K562 (cell line): Measurements from ENCODE around the gene TRIOBP. TPM values are rescaled to one million over a fixed set of nuclear protein-coding genes. Genes with fewer than 3 reads are reported as not detected.

Experiments used
- ARID2 ChIP-seq: fragments of 450-650 bp; IDR thresholded peaks from 2 replicates; pipeline ENCODE4 v1.6.1; 2017; ENCODE audit warnings: antibody characterized with exemption, mild to moderate bottlenecking
- ELF2 ChIP-seq: fragments of 250-450 bp; sonication (Bioruptor Pico); IDR thresholded peaks from 2 replicates; pipeline ENCODE4 v1.5.0; 2021; ENCODE audit warnings: mild to moderate bottlenecking
- FOXK2 ChIP-seq, 2 experiments: fragments of 450-650 bp; IDR thresholded peaks in 1 of 2; conservative IDR thresholded peaks in 1 of 2; 2 replicates each; pipeline ENCODE4 v1.6.1; 2016; ENCODE audit warnings: low read depth in 2 of 2, mild to moderate bottlenecking in 1 of 2
- HCFC1 ChIP-seq: IDR thresholded peaks from 2 replicates; pipeline ENCODE4 v1.6.1; 2012; ENCODE audit warnings: low read depth, low read length, improper control_type of control experiment
- KLF1 ChIP-seq: fragments of 450-650 bp; IDR thresholded peaks from 2 replicates; pipeline ENCODE4 v1.6.1; 2016; ENCODE audit warnings: missing genetic modification characterization, missing compliant biosample characterization
- SAP30 ChIP-seq: fragments of 200-600 bp; sonication (generic); IDR thresholded peaks from 2 replicates; pipeline ENCODE4 v1.6.1; 2012; ENCODE audit warnings: borderline replicate concordance, low read depth, mild to moderate bottlenecking, moderate library complexity, low read length, control low read depth, inconsistent platforms; ENCODE audit not compliant: insufficient read depth, poor library complexity, severe bottlenecking
- SPI1 ChIP-seq: IDR thresholded peaks from 2 replicates; pipeline ENCODE4 v1.6.1; 2011; ENCODE audit warnings: low read depth, low read length, control low read depth, borderline replicate concordance
- polyA plus RNA-seq, 8 experiments: library from polyadenylated mRNA; depleted of rRNA in 4 of 8; stranded (reverse) in 5 of 8; unstranded in 3 of 8; fragments of >200 nt; fragmentation: Nextera tagmentation in 2 of 8; fragmentation: Illumina TruSeq in 1 of 8; extraction: Ambion mirVana in 2 of 8; extraction: Trizol in 1 of 8; gene quantifications; 2 replicates each; pipeline versions ENCODE4 v1.2.1 to v1.2.3, GENCODE V29; 2011 to 2014; ENCODE audit warnings: inconsistent platforms in 1 of 8, missing spikeins in 1 of 8
- total RNA-seq, 7 experiments: library from RNA; depleted of rRNA in 6 of 7; stranded (reverse); fragments of >200 nt in 6 of 7; fragmentation: Illumina TruSeq in 2 of 7; extraction: Trizol in 2 of 7; gene quantifications; 2 replicates each; pipeline versions ENCODE4 v1.2.1 to v1.2.3, GENCODE V29; 2011 to 2021; ENCODE audit warnings: low replicate concordance in 1 of 7
- TF ChIP-seq, protein P1 (sequence below): fragments of 450-650 bp; IDR thresholded peaks from 2 replicates; pipeline ENCODE4 v1.6.1; 2016
- TF ChIP-seq, protein P2 (sequence below): fragments of 450-650 bp; IDR thresholded peaks from 2 replicates; pipeline ENCODE4 v1.6.1; 2016; ENCODE audit warnings: missing biosample characterization, missing genetic modification characterization
- TF ChIP-seq, protein P3 (sequence below): sonication (generic); formaldehyde crosslinking; IDR thresholded peaks from 2 replicates; pipeline ENCODE4 v1.8.0; 2023; ENCODE audit warnings: missing genetic modification reagents, mild to moderate bottlenecking, borderline replicate concordance
- TF ChIP-seq, protein P4 (sequence below): fragments of 250-450 bp; sonication (Bioruptor Pico); IDR thresholded peaks from 2 replicates; pipeline ENCODE4 v1.8.0; 2022; ENCODE audit warnings: moderate library complexity, mild to moderate bottlenecking, inconsistent platforms
- TF ChIP-seq, protein P5 (sequence below), 3 experiments: fragments of 200-800 bp in 1 of 3; fragments of 250-450 bp in 1 of 3; fragments of 450-650 bp in 1 of 3; sonication (Bioruptor Pico) in 1 of 3; sonication (Bioruptor generic) in 1 of 3; formaldehyde crosslinking in 1 of 3; IDR thresholded peaks; 2 replicates each; pipeline versions ENCODE4 v1.6.1 to v1.8.0; 2016 to 2022; ENCODE audit warnings: mild to moderate bottlenecking in 2 of 3, missing genetic modification characterization in 2 of 3, missing compliant biosample characterization in 1 of 3, moderate library complexity in 1 of 3

Gene TRIOBP
- total and polyA plus RNA-seq, 9 of the 15 experiments (the other 6 are each of a cell fraction or from before 2014, with no cell fraction given): 0.24 to 13.8 (median 5.5) TPM

DNA sequence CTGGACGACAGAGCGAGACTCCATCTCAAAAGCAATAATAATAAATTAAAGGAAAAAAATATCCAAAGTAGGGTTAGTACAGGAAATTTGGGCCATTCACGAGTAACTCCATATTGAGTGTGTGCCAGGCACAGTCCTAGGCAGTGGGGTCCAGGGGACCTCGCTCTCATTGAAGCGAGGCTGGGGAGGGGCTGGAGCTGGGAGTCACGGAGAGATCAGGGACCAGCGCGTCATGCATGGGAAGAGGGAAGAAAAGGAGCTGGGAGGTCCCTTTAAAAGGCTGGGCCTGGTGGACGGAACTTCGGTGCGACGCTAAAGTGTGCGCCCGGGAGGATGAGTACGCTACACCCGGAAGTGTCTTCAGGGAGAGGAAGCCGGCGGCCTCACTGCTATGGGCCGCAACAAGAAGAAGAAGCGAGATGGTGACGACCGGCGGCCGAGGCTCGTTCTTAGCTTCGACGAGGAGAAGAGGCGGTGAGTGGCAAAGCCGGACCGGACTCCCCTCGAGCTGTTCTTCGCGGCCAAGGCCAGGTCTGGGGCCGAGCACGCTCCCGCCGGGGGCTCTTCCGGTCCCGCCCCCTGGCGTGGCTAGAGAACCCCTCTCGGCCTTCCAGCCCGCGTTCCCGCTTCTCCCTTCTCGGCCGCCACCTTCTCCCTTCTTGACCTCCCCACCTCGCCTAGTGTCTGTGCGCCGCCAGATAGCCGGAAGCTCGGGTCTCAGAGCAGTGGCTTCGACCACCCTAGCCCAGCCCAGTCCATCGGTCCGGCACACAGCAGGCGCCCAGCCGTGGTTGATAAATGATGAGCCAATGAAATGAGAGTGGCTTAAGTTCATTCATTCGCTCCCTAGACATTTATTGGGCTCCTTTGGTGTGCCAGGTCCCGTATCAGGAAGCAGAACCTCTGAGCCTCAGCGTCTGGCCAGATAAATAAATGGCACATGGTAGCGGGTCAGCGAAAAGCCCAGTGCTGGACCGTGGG, 10.6 kb upstream of the TRIOBP start, which contains the start of gene NOL12 (continued):
- TF ChIP-seq SAP30: peak; percentile 89
- TF ChIP-seq, protein P1, sequence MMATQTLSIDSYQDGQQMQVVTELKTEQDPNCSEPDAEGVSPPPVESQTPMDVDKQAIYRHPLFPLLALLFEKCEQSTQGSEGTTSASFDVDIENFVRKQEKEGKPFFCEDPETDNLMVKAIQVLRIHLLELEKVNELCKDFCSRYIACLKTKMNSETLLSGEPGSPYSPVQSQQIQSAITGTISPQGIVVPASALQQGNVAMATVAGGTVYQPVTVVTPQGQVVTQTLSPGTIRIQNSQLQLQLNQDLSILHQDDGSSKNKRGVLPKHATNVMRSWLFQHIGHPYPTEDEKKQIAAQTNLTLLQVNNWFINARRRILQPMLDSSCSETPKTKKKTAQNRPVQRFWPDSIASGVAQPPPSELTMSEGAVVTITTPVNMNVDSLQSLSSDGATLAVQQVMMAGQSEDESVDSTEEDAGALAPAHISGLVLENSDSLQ: peak; percentile 57
- TF ChIP-seq SPI1: peak; percentile 35; the same call in 1 of the 2 replicates
- TF ChIP-seq, protein P2, sequence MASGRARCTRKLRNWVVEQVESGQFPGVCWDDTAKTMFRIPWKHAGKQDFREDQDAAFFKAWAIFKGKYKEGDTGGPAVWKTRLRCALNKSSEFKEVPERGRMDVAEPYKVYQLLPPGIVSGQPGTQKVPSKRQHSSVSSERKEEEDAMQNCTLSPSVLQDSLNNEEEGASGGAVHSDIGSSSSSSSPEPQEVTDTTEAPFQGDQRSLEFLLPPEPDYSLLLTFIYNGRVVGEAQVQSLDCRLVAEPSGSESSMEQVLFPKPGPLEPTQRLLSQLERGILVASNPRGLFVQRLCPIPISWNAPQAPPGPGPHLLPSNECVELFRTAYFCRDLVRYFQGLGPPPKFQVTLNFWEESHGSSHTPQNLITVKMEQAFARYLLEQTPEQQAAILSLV (tag): no peak
- TF ChIP-seq ARID2: no peak
- peak; percentile 82 to 86 for TF ChIP-seq FOXK2 (conservative IDR thresholded peaks at IDR 0.05 in 1 of 2, IDR thresholded peaks at IDR 0.05 in 1 of 2; ENCODE audit: low read depth in 2 of 2)
- TF ChIP-seq ELF2 (CRISPR knock-in tag): peak; percentile 90
- TF ChIP-seq, protein P3, sequence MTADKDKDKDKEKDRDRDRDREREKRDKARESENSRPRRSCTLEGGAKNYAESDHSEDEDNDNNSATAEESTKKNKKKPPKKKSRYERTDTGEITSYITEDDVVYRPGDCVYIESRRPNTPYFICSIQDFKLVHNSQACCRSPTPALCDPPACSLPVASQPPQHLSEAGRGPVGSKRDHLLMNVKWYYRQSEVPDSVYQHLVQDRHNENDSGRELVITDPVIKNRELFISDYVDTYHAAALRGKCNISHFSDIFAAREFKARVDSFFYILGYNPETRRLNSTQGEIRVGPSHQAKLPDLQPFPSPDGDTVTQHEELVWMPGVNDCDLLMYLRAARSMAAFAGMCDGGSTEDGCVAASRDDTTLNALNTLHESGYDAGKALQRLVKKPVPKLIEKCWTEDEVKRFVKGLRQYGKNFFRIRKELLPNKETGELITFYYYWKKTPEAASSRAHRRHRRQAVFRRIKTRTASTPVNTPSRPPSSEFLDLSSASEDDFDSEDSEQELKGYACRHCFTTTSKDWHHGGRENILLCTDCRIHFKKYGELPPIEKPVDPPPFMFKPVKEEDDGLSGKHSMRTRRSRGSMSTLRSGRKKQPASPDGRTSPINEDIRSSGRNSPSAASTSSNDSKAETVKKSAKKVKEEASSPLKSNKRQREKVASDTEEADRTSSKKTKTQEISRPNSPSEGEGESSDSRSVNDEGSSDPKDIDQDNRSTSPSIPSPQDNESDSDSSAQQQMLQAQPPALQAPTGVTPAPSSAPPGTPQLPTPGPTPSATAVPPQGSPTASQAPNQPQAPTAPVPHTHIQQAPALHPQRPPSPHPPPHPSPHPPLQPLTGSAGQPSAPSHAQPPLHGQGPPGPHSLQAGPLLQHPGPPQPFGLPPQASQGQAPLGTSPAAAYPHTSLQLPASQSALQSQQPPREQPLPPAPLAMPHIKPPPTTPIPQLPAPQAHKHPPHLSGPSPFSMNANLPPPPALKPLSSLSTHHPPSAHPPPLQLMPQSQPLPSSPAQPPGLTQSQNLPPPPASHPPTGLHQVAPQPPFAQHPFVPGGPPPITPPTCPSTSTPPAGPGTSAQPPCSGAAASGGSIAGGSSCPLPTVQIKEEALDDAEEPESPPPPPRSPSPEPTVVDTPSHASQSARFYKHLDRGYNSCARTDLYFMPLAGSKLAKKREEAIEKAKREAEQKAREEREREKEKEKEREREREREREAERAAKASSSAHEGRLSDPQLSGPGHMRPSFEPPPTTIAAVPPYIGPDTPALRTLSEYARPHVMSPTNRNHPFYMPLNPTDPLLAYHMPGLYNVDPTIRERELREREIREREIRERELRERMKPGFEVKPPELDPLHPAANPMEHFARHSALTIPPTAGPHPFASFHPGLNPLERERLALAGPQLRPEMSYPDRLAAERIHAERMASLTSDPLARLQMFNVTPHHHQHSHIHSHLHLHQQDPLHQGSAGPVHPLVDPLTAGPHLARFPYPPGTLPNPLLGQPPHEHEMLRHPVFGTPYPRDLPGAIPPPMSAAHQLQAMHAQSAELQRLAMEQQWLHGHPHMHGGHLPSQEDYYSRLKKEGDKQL (CRISPR knock-in tag): no peak
- TF ChIP-seq, protein P4, sequence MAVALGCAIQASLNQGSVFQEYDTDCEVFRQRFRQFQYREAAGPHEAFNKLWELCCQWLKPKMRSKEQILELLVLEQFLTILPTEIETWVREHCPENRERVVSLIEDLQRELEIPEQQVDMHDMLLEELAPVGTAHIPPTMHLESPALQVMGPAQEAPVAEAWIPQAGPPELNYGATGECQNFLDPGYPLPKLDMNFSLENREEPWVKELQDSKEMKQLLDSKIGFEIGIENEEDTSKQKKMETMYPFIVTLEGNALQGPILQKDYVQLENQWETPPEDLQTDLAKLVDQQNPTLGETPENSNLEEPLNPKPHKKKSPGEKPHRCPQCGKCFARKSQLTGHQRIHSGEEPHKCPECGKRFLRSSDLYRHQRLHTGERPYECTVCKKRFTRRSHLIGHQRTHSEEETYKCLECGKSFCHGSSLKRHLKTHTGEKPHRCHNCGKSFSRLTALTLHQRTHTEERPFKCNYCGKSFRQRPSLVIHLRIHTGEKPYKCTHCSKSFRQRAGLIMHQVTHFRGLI (CRISPR knock-in tag): no peak
- TF ChIP-seq KLF1 (tag): no peak
- TF ChIP-seq, protein P5, sequence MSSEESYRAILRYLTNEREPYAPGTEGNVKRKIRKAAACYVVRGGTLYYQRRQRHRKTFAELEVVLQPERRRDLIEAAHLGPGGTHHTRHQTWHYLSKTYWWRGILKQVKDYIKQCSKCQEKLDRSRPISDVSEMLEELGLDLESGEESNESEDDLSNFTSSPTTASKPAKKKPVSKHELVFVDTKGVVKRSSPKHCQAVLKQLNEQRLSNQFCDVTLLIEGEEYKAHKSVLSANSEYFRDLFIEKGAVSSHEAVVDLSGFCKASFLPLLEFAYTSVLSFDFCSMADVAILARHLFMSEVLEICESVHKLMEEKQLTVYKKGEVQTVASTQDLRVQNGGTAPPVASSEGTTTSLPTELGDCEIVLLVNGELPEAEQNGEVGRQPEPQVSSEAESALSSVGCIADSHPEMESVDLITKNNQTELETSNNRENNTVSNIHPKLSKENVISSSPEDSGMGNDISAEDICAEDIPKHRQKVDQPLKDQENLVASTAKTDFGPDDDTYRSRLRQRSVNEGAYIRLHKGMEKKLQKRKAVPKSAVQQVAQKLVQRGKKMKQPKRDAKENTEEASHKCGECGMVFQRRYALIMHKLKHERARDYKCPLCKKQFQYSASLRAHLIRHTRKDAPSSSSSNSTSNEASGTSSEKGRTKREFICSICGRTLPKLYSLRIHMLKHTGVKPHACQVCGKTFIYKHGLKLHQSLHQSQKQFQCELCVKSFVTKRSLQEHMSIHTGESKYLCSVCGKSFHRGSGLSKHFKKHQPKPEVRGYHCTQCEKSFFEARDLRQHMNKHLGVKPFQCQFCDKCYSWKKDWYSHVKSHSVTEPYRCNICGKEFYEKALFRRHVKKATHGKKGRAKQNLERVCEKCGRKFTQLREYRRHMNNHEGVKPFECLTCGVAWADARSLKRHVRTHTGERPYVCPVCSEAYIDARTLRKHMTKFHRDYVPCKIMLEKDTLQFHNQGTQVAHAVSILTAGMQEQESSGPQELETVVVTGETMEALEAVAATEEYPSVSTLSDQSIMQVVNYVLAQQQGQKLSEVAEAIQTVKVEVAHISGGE (CRISPR knock-in tag; IDR thresholded peaks at IDR 0.05): peak; percentile 94 to 100 (median 98)
- peak; percentile 83 for TF ChIP-seq HCFC1
